BE2C (cell line): Measurements from ENCODE around the gene MAP1LC3B.
A peak's percentile ranks its signal among the peaks of the same experiment; 100 is the strongest.
"Not testable (repeated sequence)": the region's sequence is repeated elsewhere in the genome, so short reads cannot be mapped to it uniquely, and the experiment has no call there.

Experiments
- DNase-seq: peaks from one replicate; pipeline ENCODE4 v3.0.0-alpha.2; 2020
- H3K27me3 ChIP-seq: fragments of 250-450 bp; sonication (Bioruptor Pico); 2 replicates; pipeline ENCODE4 v1.5.1; 2020; ENCODE audit warnings: mild to moderate bottlenecking
- H3K36me3 ChIP-seq: fragments of 250-450 bp; sonication (Bioruptor Pico); 2 replicates; pipeline ENCODE4 v1.5.1; 2020; ENCODE audit warnings: mild to moderate bottlenecking
- H3K4me1 ChIP-seq: fragments of 250-450 bp; sonication (Bioruptor Pico); 2 replicates; pipeline ENCODE4 v1.5.1; 2020
- H3K4me3 ChIP-seq: 2 replicates; pipeline ENCODE4 v1.5.1; 2011; ENCODE audit warnings: low read depth, low read length
- H3K9me3 ChIP-seq: fragments of 250-450 bp; sonication (Bioruptor Pico); 2 replicates; pipeline ENCODE4 v1.5.1; 2020
- CTCF ChIP-seq: IDR thresholded peaks from 2 replicates; pipeline ENCODE4 v1.5.1; 2012; ENCODE audit warnings: mild to moderate bottlenecking, low read depth, low read length

The MAP1LC3B gene

GRCh38 chr16:87382023-87382785 is 9.9 kb upstream of the MAP1LC3B start:
- H3K9me3 ChIP-seq, result no peaks in the 10 kb centered on the region
- peak overlapping the region; percentile 72 for H3K4me3 ChIP-seq
- TF ChIP-seq CTCF, result no peak
- DNase-seq, result no peak
- no peaks in the 10 kb centered on the region; the same call in 1 of the 2 replicates for H3K4me1 ChIP-seq
- H3K27me3 ChIP-seq, result no peaks in the 10 kb centered on the region
- no peaks in the 10 kb centered on the region; the same call in 1 of the 2 replicates for H3K36me3 ChIP-seq

- peak; percentile 97 for DNase-seq
- TF ChIP-seq CTCF, result no peak
- Histone ChIP-seq H3K27me3 (no peaks in the 10 kb centered on the region), H3K36me3 (no peaks in the 10 kb centered on the region), H3K4me3 (peak within 1 kb of the TSS; percentile 72), H3K9me3 (no peaks in the 10 kb centered on the region), H3K4me1 (peaks cover 7% of the 10 kb centered on the region)
These were observed 8.5 kb upstream of the MAP1LC3B start, which contains the start of gene FBXO31 for GRCh38 chr16:87383505-87384161. Gene FBXO31 (minus strand): TSS chr16:87383776. CDS start chr16:87383744, 32 bp downstream.

GRCh38 chr16:87384162-87384874 is 7.8 kb upstream of the MAP1LC3B start:
- Histone ChIP-seq H3K27me3 (no peaks in the 10 kb centered on the region), H3K9me3 (no peaks in the 10 kb centered on the region), H3K36me3 (no peaks in the 10 kb centered on the region), H3K4me3 (peak overlapping the region; percentile 69), H3K4me1 (peaks cover 10% of the 10 kb centered on the region)
- TF ChIP-seq CTCF, result no peak
- peak; percentile 84 for DNase-seq

DNA sequence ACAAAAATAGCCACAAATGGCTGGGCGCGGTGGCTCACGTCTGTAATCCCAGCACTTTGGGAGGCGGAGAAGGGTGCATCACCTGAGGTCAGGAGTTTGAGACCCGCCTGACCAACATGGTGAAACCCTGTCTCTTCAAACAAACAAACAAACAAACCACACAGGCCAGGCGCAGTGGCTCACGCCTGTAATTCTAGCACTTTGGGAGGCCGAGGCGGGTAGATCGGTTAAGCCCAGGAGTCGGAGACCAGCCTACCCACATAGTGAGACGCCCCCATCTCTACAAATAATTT is 7.3 kb upstream of the MAP1LC3B start:
- peaks cover 10% of the 10 kb centered on the region for H3K4me1 ChIP-seq
- H3K36me3 ChIP-seq, DNase-seq, H3K27me3 ChIP-seq, H3K9me3 ChIP-seq: not testable (repeated sequence)
- H3K4me3 ChIP-seq, result peak overlapping the region; percentile 69

DNA sequence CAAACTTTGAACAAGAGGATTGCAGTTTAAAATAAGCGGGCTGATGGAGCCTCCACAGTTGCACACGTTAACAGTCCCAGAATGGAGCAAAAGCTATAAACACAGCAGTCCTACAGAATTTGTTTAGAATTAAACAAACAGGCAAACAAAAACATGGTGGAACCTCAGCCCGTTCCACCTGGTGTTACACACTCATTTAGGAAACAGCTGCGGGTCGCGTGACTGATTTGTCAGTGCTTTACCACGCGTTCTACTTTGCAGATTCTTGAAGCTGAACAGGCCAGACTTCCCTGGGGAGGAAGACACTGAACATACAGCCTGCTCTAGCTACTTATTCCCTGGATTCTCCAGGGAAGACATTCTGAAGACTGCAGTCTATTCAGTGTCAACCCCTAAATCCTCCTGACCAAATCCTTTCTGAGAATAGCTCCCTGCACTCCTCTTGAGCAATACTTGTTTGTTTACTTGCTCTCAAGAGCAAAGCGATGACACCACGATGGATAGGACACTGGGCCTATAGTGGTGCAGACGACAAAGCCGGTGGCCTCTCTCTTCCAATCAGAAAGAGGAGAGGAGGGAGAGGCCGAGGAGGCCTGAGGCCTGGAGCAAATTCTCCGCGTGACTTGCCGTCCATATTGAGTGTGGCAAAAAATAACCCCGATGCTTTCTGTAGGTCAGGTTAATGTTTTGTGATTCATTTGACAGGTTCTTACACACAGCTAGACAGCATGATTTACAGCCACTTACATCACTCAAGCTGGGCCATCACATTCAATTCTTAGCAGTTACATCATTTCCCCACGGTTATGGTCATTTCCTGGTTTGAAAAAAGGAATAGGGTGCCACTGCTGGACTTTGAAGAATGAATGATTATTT is 4.0 kb upstream of the MAP1LC3B start:
- peak; percentile 93 for DNase-seq
- no peaks in the 10 kb centered on the region for H3K27me3 ChIP-seq
- H3K4me1 ChIP-seq, result peaks cover 10% of the 10 kb centered on the region
- no peaks in the 10 kb centered on the region for H3K36me3 ChIP-seq
- TF ChIP-seq CTCF, result no peak
- H3K4me3 ChIP-seq, result peak overlapping the region; percentile 40
- H3K9me3 ChIP-seq, result no peaks in the 10 kb centered on the region

DNA sequence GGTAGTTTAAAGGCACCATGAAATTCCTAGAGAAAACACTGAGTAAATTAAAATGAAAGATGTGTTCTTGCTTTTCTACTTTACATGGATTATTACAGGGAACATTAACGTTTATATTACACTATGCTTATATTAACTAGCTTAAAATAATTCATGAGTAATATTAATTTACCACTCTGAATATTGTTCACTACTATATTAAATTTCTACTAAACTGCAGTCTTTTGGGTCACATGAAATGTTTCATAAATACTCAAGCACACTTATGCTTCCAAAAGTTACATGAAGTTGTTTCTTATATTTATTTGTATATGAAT is 3.4 kb upstream of the MAP1LC3B start:
- Histone ChIP-seq H3K36me3 (no peaks in the 10 kb centered on the region), H3K4me3 (peak overlapping the region; percentile 40), H3K27me3 (no peaks in the 10 kb centered on the region), H3K9me3 (no peaks in the 10 kb centered on the region), H3K4me1 (peaks cover 10% of the 10 kb centered on the region)
- TF ChIP-seq CTCF, result no peak
- no peak for DNase-seq
